ENCODE results near the gene TXNRD3.

GRCh38 chr3:126703512-126704493 is 48.9 kb upstream of the TXNRD3 start, which contains the start of gene CHCHD6:
- TF ChIP-seq EZH2 (IDR thresholded peaks at IDR 0.05; ENCODE audit: insufficient read depth, poor library complexity, severe bottlenecking) (no peak), EZH2phosphoT487 (IDR thresholded peaks at IDR 0.05; ENCODE audit: insufficient read depth, low read depth) (no peak)
